Measurements from ENCODE around the gene OGT.

DNA sequence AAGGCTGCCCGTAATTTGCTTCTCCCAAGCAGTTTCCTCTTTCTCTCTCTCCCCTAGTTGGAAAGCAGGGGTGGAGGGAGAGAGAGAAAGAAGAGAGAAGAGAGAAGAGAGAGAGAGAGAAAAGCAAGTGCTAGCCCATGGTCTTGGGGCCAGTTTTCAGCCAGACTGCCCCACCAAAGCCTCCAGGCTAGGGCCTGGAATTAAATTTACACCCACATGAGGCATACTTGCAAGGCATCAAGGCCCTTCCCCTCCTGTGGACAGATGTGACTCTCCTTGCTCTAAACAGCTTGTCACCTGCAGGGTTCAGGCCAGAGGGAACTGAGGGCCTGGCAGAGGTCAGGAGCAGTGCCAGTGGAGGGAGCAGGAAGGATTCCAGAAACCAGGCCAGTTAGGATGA is 87.1 kb downstream of the OGT start:
- TF ChIP-seq RAD21 (IDR thresholded peaks at IDR 0.05; ENCODE audit: low read depth) (no peak), POLR2A (IDR thresholded peaks at IDR 0.05; ENCODE audit: borderline replicate concordance, extremely low read depth, insufficient read depth, insufficient read length) (no peak), POLR2AphosphoS5 (IDR thresholded peaks at IDR 0.05; ENCODE audit: low read depth, low read length) (no peak), FOSL1 (IDR thresholded peaks at IDR 0.05; ENCODE audit: low read depth) (no peak), CEBPB (IDR thresholded peaks at IDR 0.05; ENCODE audit: low read depth) (no peak), EZH2 (IDR thresholded peaks at IDR 0.05) (no peak), ZNF274 (IDR thresholded peaks at IDR 0.05; ENCODE audit: low read depth, low read length) (no peak), ATF3 (IDR thresholded peaks at IDR 0.05) (no peak), JUND (IDR thresholded peaks at IDR 0.05) (no peak), MAX (IDR thresholded peaks at IDR 0.05) (no peak)
- TF ChIP-seq, protein P1, sequence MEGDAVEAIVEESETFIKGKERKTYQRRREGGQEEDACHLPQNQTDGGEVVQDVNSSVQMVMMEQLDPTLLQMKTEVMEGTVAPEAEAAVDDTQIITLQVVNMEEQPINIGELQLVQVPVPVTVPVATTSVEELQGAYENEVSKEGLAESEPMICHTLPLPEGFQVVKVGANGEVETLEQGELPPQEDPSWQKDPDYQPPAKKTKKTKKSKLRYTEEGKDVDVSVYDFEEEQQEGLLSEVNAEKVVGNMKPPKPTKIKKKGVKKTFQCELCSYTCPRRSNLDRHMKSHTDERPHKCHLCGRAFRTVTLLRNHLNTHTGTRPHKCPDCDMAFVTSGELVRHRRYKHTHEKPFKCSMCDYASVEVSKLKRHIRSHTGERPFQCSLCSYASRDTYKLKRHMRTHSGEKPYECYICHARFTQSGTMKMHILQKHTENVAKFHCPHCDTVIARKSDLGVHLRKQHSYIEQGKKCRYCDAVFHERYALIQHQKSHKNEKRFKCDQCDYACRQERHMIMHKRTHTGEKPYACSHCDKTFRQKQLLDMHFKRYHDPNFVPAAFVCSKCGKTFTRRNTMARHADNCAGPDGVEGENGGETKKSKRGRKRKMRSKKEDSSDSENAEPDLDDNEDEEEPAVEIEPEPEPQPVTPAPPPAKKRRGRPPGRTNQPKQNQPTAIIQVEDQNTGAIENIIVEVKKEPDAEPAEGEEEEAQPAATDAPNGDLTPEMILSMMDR (IDR thresholded peaks at IDR 0.05 in 2 of 3, conservative IDR thresholded peaks at IDR 0.05 in 1 of 3; ENCODE audit: borderline replicate concordance in 1 of 3, insufficient read depth in 1 of 3, low read depth in 2 of 3, low read length in 2 of 3), result no peak

Measured in HCT116 (cell line).